Activated CD8-positive, alpha-beta memory T cell treated with anti-CD3 and anti-CD28 coated beads for 36 hours (primary cell): ENCODE data around the gene NDUFB3. TPM values are rescaled to one million over a fixed set of nuclear protein-coding genes. Genes with fewer than 3 reads are reported as not detected.

Experiments
- CTCF ChIA-PET: fragments of 350-600 bp; sonication (Branson Sonifier 250); formaldehyde crosslinking; loops from one replicate; lab custom pipeline; 2021; ENCODE audit warnings: antibody characterized with exemption; lab: Charles Lee
- POLR2A ChIA-PET: fragments of 350-600 bp; sonication (Branson Sonifier 250); formaldehyde crosslinking; loops from one replicate; lab custom pipeline; 2021; ENCODE audit warnings: antibody characterized with exemption; lab: Charles Lee
- total RNA-seq, 2 experiments: library from RNA; stranded (reverse); gene quantifications; one replicate each; pipeline ENCODE4 v1.2.3, GENCODE V29; 2021

NDUFB3 gene
- total RNA-seq, 2 experiments from 2014 or later: 141 to 147 TPM

- POLR2A ChIA-PET: interaction anchor here (0.6 to 8.6 kb wide), 10 partner anchors 13 to 257 kb away, joined by 3 to 173 read pairs (median 7); partner anchors contain the start of genes CASP8 and CLK1
- CTCF ChIA-PET: interaction anchor here (0.7 to 6.2 kb wide), 8 partner anchors 10 to 128 kb away, joined by 3 to 79 read pairs (median 8); no protein-coding TSS in a partner anchor
Observed at GRCh38 chr2:201118121-201118960, 46.5 kb downstream of the NDUFB3 start.

GRCh38 chr2:201118961-201119854, 47.4 kb downstream of the NDUFB3 start:
- ChIA-PET CTCF (interaction anchor here (2.1 to 6.2 kb wide), 4 partner anchors 12 to 113 kb away, joined by 6 to 79 read pairs (median 10); no protein-coding TSS in a partner anchor), POLR2A (interaction anchor here (1.5 to 8.6 kb wide), 5 partner anchors 12 to 255 kb away, joined by 3 to 173 read pairs (median 15); partner anchors contain the start of genes CASP8 and CLK1)

- POLR2A ChIA-PET: interaction anchor here (0.6 to 8.6 kb wide), 3 partner anchors 9 to 1149 kb away, joined by 3 to 173 read pairs (median 4); partner anchors contain the start of gene CLK1
- CTCF ChIA-PET: interaction anchor here (1.5 kb wide), 1 partner anchor 10 kb away, joined by 5 read pairs; no protein-coding TSS in a partner anchor
Observed at GRCh38 chr2:201122276-201122675, 50.5 kb downstream of the NDUFB3 start.

- ChIA-PET CTCF (interaction anchor here (1.0 kb wide), 2 partner anchors 56 to 136 kb away, joined by 3 to 4 read pairs; no protein-coding TSS in a partner anchor), POLR2A (interaction anchor here (0.9 to 1.3 kb wide), 4 partner anchors 10 to 262 kb away, joined by 4 to 6 read pairs (median 4); partner anchors contain the start of gene CLK1)
Observed at GRCh38 chr2:201126308-201127151, 54.7 kb downstream of the NDUFB3 start.

- ChIA-PET CTCF (interaction anchor here (1.0 kb wide), 1 partner anchor 57 kb away, joined by 4 read pairs; no protein-coding TSS in a partner anchor), POLR2A (interaction anchor here (0.9 to 1.3 kb wide), 4 partner anchors 10 to 263 kb away, joined by 4 to 6 read pairs (median 4); partner anchors contain the start of gene CLK1)
Observed at GRCh38 chr2:201127152-201127511, 55.3 kb downstream of the NDUFB3 start.

- ChIA-PET POLR2A (interaction anchor here (1.3 kb wide), 1 partner anchor 263 kb away, joined by 6 read pairs; the partner anchor contains the start of gene CLK1), CTCF (no interaction called here)
Observed at GRCh38 chr2:201127570-201127969, 55.8 kb downstream of the NDUFB3 start.

GRCh38 chr2:201128033-201128432, 56.2 kb downstream of the NDUFB3 start:
- ChIA-PET CTCF (interaction anchor here (6.6 kb wide), 1 partner anchor 10 kb away, joined by 79 read pairs; the partner anchor contains the start of gene CFLAR), POLR2A (interaction anchor here (6.3 kb wide), 1 partner anchor 9 kb away, joined by 173 read pairs; the partner anchor contains the start of gene CFLAR)

GRCh38 chr2:201128933-201129505, 57.2 kb downstream of the NDUFB3 start:
- CTCF ChIA-PET: interaction anchor here (1.2 to 6.6 kb wide), 3 partner anchors 11 to 103 kb away, joined by 3 to 79 read pairs (median 4); partner anchors contain the start of gene CFLAR
- POLR2A ChIA-PET: interaction anchor here (0.6 to 6.3 kb wide), 3 partner anchors 10 to 133 kb away, joined by 3 to 173 read pairs (median 5); partner anchors contain the start of gene CFLAR

- ChIA-PET POLR2A (interaction anchor here (1.2 to 6.3 kb wide), 4 partner anchors 12 to 267 kb away, joined by 3 to 173 read pairs (median 8); partner anchors contain the start of genes CFLAR and CLK1), CTCF (interaction anchor here (0.5 to 6.6 kb wide), 5 partner anchors 12 to 266 kb away, joined by 3 to 79 read pairs (median 3); partner anchors contain the start of genes CASP10, CFLAR and CLK1)
Observed at GRCh38 chr2:201130524-201131186, 58.9 kb downstream of the NDUFB3 start.

GRCh38 chr2:201132518-201132917, 60.7 kb downstream of the NDUFB3 start:
- CTCF ChIA-PET: interaction anchor here (1.4 to 6.6 kb wide), 2 partner anchors 10 to 14 kb away, joined by 5 to 79 read pairs; partner anchors contain the start of gene CFLAR
- POLR2A ChIA-PET: interaction anchor here (1.1 to 6.3 kb wide), 4 partner anchors 14 to 269 kb away, joined by 3 to 173 read pairs (median 8); partner anchors contain the start of genes CFLAR and CLK1

Other genes starting within 250 kb of the NDUFB3 start
- 100 to 1,000 TPM in 1 of 2 experiments, 10 to 100 TPM in 1; 95.8 to 102 TPM for gene CLK1, start 207.3 kb upstream of the NDUFB3 start, total RNA-seq
- gene PPIL3, start 182.9 kb upstream of the NDUFB3 start, total RNA-seq: 10 to 100 TPM; 38.3 to 41.7 TPM
- gene NIF3L1, start 182.6 kb upstream of the NDUFB3 start, total RNA-seq: 10 to 100 TPM; 26.0 to 30.5 TPM
- 10 to 100 TPM; 48.5 to 51.0 TPM for gene ORC2, start 108.3 kb upstream of the NDUFB3 start, total RNA-seq
- gene HYCC2, start 330 bp upstream of the NDUFB3 start, total RNA-seq: 10 to 100 TPM; 27.3 to 27.8 TPM
- gene CFLAR, start 44.2 kb downstream of the NDUFB3 start, total RNA-seq: 100 to 1,000 TPM; 279 to 287 TPM
- 10 to 100 TPM in 1 of 2 experiments, 1 to 10 TPM in 1; 9.9 to 11.3 TPM for gene CASP10, start 111.1 kb downstream of the NDUFB3 start, total RNA-seq
- 10 to 100 TPM; 33.0 to 36.1 TPM for gene CASP8, start 188.5 kb downstream of the NDUFB3 start, total RNA-seq